A673 (cell line): ENCODE data around the gene C19orf12. TPM values are rescaled to one million over a fixed set of nuclear protein-coding genes. Genes with fewer than 3 reads are reported as not detected.

Experiments used
- BruUV-seq: library from RNA; stranded (reverse); fragments of 400-500 nt; replicated peaks from 2 replicates; lab custom pipeline; 2021; lab: Mats Ljungman, UMichigan
- CTCF ChIA-PET: fragments of 300-600 bp; sonication (Branson Sonifier 250); formaldehyde crosslinking; loops from one replicate; lab custom pipeline; 2022; ENCODE audit warnings: antibody characterized with exemption; lab: Charles Lee
- POLR2A ChIA-PET: fragments of 300-600 bp; sonication (Branson Sonifier 250); formaldehyde crosslinking; loops from one replicate; lab custom pipeline; 2022; ENCODE audit warnings: antibody characterized with exemption; ENCODE audit not compliant: low non-redundant PET; lab: Charles Lee
- DNase-seq: peaks from one replicate; pipeline ENCODE4 v3.0.0-alpha.2; 2015; ENCODE audit warnings: low spot score
- H3K27ac ChIP-seq: fragments of 200-600 bp; sonication (generic); 2 replicates; pipeline ENCODE4 v1.5.1; 2016; ENCODE audit warnings: mixed run types, low read depth, mild to moderate bottlenecking, mixed read lengths, antibody characterized with exemption, low read length; ENCODE audit not compliant: poor library complexity, severe bottlenecking
- H3K27me3 ChIP-seq: fragments of 200-600 bp; sonication (generic); replicated peaks from 2 replicates; pipeline ENCODE4 v1.6.1; 2017; ENCODE audit warnings: mixed run types, low read depth, mild to moderate bottlenecking, mixed read lengths, antibody characterized with exemption, low read length; ENCODE audit not compliant: insufficient read depth, poor library complexity
- H3K36me3 ChIP-seq: fragments of 200-600 bp; sonication (generic); 2 replicates; pipeline ENCODE4 v1.6.1; 2016; ENCODE audit warnings: mixed run types, mild to moderate bottlenecking, mixed read lengths, antibody characterized with exemption, low read length; ENCODE audit not compliant: insufficient read depth, poor library complexity, severe bottlenecking
- H3K4me1 ChIP-seq: fragments of 200-600 bp; sonication (generic); 2 replicates; pipeline ENCODE4 v1.6.1; 2017; ENCODE audit warnings: mixed run types, mild to moderate bottlenecking, mixed read lengths, antibody characterized with exemption, low read length; ENCODE audit not compliant: insufficient read depth, poor library complexity, severe bottlenecking
- H3K4me3 ChIP-seq: fragments of 200-600 bp; sonication (generic); 2 replicates; pipeline ENCODE4 v1.5.1; 2016; ENCODE audit warnings: low read depth, mixed run types, mild to moderate bottlenecking, mixed read lengths, low read length; ENCODE audit not compliant: poor library complexity, severe bottlenecking
- H3K9me3 ChIP-seq: fragments of 200-600 bp; sonication (generic); 2 replicates; pipeline ENCODE4 v1.6.1; 2016; ENCODE audit warnings: mixed run types, low read depth, mild to moderate bottlenecking, mixed read lengths, antibody characterized with exemption, low read length; ENCODE audit not compliant: poor library complexity, severe bottlenecking
- EZH2 ChIP-seq: fragments of 200-600 bp; sonication (generic); IDR thresholded peaks from 2 replicates; pipeline ENCODE4 v1.6.1; 2017; ENCODE audit warnings: borderline replicate concordance, low read depth, mild to moderate bottlenecking, mixed read lengths, antibody characterized with exemption, low read length; ENCODE audit not compliant: poor library complexity, severe bottlenecking
- intact Hi-C: fragments of 100-400 bp; cut with micrococcal nuclease; formaldehyde crosslinking; loops from one replicate; pipeline ENCODE4 v1.10.0; 2022; ENCODE audit not compliant: unreplicated experiment
- total RNA-seq: library from RNA; stranded (reverse); gene quantifications from 2 replicates; pipeline ENCODE4 v1.2.3, GENCODE V29; 2021
- TF ChIP-seq, protein P1 (sequence below): fragments of 300-800, 200-600 bp; sonication (generic); conservative IDR thresholded peaks from 2 replicates; pipeline ENCODE4 v1.5.1; 2017; ENCODE audit warnings: low read depth, mild to moderate bottlenecking, antibody characterized with exemption, low read length, moderate library complexity, mixed read lengths

The C19orf12 gene
- total RNA-seq, 1 experiment from 2014 or later, result 26.8 TPM

GRCh38 chr19:29700498-29700897 is 14.6 kb downstream of the C19orf12 start:
- Histone ChIP-seq H3K9me3 (no peaks in the 10 kb centered on the region), H3K27me3 (no peaks in the 10 kb centered on the region), H3K4me1 (no peaks in the 10 kb centered on the region), H3K36me3 (peaks cover 6% of the 10 kb centered on the region), H3K27ac (no peak overlapping the region), H3K4me3 (no peak overlapping the region)
- DNase-seq, result no peak
- no TSS peak for BruUV-seq
- POLR2A ChIA-PET, result no interaction called here
- no peak for TF ChIP-seq EZH2
- TF ChIP-seq, protein P1, sequence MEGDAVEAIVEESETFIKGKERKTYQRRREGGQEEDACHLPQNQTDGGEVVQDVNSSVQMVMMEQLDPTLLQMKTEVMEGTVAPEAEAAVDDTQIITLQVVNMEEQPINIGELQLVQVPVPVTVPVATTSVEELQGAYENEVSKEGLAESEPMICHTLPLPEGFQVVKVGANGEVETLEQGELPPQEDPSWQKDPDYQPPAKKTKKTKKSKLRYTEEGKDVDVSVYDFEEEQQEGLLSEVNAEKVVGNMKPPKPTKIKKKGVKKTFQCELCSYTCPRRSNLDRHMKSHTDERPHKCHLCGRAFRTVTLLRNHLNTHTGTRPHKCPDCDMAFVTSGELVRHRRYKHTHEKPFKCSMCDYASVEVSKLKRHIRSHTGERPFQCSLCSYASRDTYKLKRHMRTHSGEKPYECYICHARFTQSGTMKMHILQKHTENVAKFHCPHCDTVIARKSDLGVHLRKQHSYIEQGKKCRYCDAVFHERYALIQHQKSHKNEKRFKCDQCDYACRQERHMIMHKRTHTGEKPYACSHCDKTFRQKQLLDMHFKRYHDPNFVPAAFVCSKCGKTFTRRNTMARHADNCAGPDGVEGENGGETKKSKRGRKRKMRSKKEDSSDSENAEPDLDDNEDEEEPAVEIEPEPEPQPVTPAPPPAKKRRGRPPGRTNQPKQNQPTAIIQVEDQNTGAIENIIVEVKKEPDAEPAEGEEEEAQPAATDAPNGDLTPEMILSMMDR, result no peak
- CTCF ChIA-PET, result no interaction called here
- intact Hi-C loops, result no loop called here

DNA sequence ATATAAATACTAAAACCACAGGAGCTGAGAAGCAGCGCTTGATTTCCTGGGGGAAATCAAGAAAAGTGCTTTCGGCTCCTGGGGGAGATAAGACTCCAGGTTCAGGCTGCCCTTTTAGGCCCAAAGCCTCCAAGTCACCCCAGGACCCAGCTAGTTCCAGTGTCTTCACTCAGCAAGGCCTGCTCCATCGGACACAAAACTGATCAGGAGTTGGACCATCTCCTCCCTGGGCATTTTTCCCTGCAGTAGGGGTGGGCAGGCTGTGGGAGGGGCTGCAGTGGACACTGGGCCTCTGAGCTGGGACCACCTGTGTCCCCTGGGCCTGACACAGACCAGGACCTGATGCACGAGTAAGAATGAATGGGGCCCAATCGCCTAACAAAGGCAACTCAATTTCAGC is 15.2 kb downstream of the C19orf12 start:
- no peaks in the 10 kb centered on the region for H3K27me3 ChIP-seq
- H3K4me1 ChIP-seq, result no peaks in the 10 kb centered on the region
- H3K9me3 ChIP-seq, result no peaks in the 10 kb centered on the region
- H3K4me3 ChIP-seq, result no peak overlapping the region
- DNase-seq, result no peak
- TF ChIP-seq, protein P1, result no peak
- no peak for TF ChIP-seq EZH2
- ChIA-PET CTCF (no interaction called here), POLR2A (no interaction called here)
- H3K27ac ChIP-seq, result no peak overlapping the region
- peaks cover 6% of the 10 kb centered on the region for H3K36me3 ChIP-seq
- intact Hi-C loops, result no loop called here
- BruUV-seq, result no TSS peak

GRCh38 chr19:29697523-29698261 is 17.4 kb downstream of the C19orf12 start:
- Histone ChIP-seq H3K4me3 (no peak overlapping the region), H3K4me1 (no peaks in the 10 kb centered on the region), H3K27me3 (no peaks in the 10 kb centered on the region), H3K36me3 (peaks cover 2% of the 10 kb centered on the region), H3K9me3 (no peaks in the 10 kb centered on the region), H3K27ac (no peak overlapping the region)
- ChIA-PET CTCF (no interaction called here), POLR2A (no interaction called here)
- BruUV-seq, result no TSS peak
- TF ChIP-seq, protein P1, result no peak
- no peak for TF ChIP-seq EZH2
- intact Hi-C loops, result no loop called here
- DNase-seq, result no peak
